Measurements from ENCODE around the gene MMP23B. TPM values are rescaled to one million over a fixed set of nuclear protein-coding genes. Genes with fewer than 3 reads are reported as not detected.
"Not testable (repeated sequence)": the region's sequence is repeated elsewhere in the genome, so short reads cannot be mapped to it uniquely, and the experiment has no call there.

Gene MMP23B
- total and polyA plus RNA-seq, 2 of the 8 experiments (the other 6 are each of a cell fraction or from before 2014, with no cell fraction given), result 9.2 to 14.6 TPM

DNA sequence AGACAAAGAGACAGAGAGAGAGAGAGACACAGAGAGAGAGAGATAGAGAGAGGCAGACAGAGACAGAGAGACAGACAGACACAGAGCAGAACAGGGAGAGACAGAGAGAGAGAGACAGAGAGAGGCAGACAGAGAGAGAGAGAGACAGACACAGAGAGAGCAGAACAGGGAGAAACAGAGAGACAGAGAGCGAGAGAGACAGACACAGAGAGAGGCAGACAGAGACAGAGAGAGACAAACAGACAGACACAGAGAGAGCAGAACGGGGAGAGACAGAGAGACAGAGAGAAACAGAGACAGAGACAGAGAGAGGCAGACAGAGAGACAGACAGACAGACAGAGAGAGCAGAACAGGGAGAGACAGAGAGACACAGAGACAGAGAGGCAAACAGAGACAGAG is 36.6 kb upstream of the MMP23B start:
- Histone ChIP-seq H3K23me2 (ENCODE audit: low read depth, low read length) (peaks cover 11% of the 10 kb centered on the region; the same call in 1 of the 2 replicates), H3K27me3 (replicated peaks in 1 of 4; ENCODE audit: control insufficient read depth in 3 of 4, extremely low read depth in 1 of 4, insufficient read depth in 3 of 4, low read length in 3 of 4) (peaks cover 7 to 23% (median 20%) of the 10 kb centered on the region in 4 experiments), H3K4me1 (replicated peaks in 1 of 4; ENCODE audit: control insufficient read depth in 3 of 4, insufficient read depth in 4 of 4, low read length in 3 of 4) (peaks cover 0 to 20% (median 16%) of the 10 kb centered on the region in 4 experiments; a peak in 6 of 7 replicates)
- FAIRE-seq; H3K27ac ChIP-seq (ENCODE audit: low read depth, low read length); H3K9me3 ChIP-seq (ENCODE audit: insufficient read depth in 2 of 2, low read depth in 1 of 2, low read length in 1 of 2); H2BK15ac ChIP-seq (ENCODE audit: low read length); H2BK20ac ChIP-seq (ENCODE audit: low read length); POLR2A ChIA-PET (ENCODE audit: partially characterized antibody); H4K5ac ChIP-seq (ENCODE audit: insufficient read length, low read depth, low read length); H2BK5ac ChIP-seq (ENCODE audit: low read depth, low read length); H2AFZ ChIP-seq (ENCODE audit: low read length); CTCF ChIA-PET (ENCODE audit: partially characterized antibody); H3K79me2 ChIP-seq (ENCODE audit: control insufficient read depth in 1 of 2, insufficient read depth in 2 of 2, low read length in 2 of 2); H3K36me3 ChIP-seq (ENCODE audit: control insufficient read depth in 2 of 4, insufficient read depth in 4 of 4, low read length in 3 of 4); H3K56ac ChIP-seq (replicated peaks; ENCODE audit: insufficient read length, low read depth, low read length); H3K18ac ChIP-seq (ENCODE audit: extremely low read depth, low read length); H3K14ac ChIP-seq (ENCODE audit: insufficient read length); H3K9ac ChIP-seq (replicated peaks in 1 of 4; ENCODE audit: extremely low read depth in 1 of 4, low read depth in 3 of 4, low read length in 3 of 4); DNase-seq (ENCODE audit: low read depth in 1 of 2, low spot score in 2 of 2); H2BK120ac ChIP-seq (replicated peaks; ENCODE audit: low read depth, low read length); H3K4me2 ChIP-seq (ENCODE audit: insufficient read depth in 1 of 2, low read depth in 2 of 2, low read length in 2 of 2); H3K79me1 ChIP-seq (ENCODE audit: low read depth, low read length); H3K23ac ChIP-seq (ENCODE audit: insufficient read length); H4K8ac ChIP-seq (ENCODE audit: extremely low read depth, insufficient read depth, low read length); H3K4me3 ChIP-seq (ENCODE audit: extremely low read depth in 1 of 4, insufficient read depth in 2 of 4, low read depth in 3 of 4, low read length in 4 of 4); H4K20me1 ChIP-seq (replicated peaks in 1 of 2; ENCODE audit: control insufficient read depth in 1 of 2, insufficient read depth in 2 of 2, low read length in 2 of 2); H2AK5ac ChIP-seq (ENCODE audit: low read depth, low read length); H2BK12ac ChIP-seq (ENCODE audit: low read depth, low read length); H3K4ac ChIP-seq (replicated peaks; ENCODE audit: insufficient read length, low read depth, low read length); H4K91ac ChIP-seq (replicated peaks; ENCODE audit: insufficient read length, low read length): not testable (repeated sequence)
- 92% methylated on average over 2 of the region's 2 CpGs; no CpG with 5 or more reads in 1 of the 2 experiments for WGBS, 2 experiments (ENCODE audit: extremely low coverage in 1 of 2, insufficient coverage in 1 of 2, insufficient read length in 1 of 2, insufficient replicate concordance in 2 of 2, low coverage in 1 of 2, low lambda C conversion rate in 2 of 2, missing lambda C conversion rate in 1 of 2)
